ENCODE data around the gene DCST2.

DNA sequence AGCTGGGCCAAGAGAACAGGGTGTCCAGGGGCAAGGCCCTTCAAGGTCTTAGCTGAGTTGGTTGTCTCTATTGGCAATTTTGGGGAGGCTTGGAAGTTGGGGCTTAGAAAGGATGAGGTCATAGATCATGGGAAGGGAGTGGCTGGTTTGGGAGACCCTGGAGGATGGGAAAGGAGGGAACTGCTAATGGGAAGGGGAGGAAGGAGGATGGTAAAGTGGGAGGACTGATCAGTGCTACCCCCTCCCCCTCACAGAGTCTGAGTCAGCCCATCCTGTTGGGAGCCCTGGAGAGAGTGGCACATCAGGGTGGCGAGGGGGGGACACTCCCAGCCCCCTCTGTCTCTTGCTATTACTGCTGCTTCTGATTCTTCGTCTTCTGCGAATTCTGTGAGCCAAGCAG is 35.0 kb upstream of the DCST2 start:
- TF ChIP-seq, protein P1, sequence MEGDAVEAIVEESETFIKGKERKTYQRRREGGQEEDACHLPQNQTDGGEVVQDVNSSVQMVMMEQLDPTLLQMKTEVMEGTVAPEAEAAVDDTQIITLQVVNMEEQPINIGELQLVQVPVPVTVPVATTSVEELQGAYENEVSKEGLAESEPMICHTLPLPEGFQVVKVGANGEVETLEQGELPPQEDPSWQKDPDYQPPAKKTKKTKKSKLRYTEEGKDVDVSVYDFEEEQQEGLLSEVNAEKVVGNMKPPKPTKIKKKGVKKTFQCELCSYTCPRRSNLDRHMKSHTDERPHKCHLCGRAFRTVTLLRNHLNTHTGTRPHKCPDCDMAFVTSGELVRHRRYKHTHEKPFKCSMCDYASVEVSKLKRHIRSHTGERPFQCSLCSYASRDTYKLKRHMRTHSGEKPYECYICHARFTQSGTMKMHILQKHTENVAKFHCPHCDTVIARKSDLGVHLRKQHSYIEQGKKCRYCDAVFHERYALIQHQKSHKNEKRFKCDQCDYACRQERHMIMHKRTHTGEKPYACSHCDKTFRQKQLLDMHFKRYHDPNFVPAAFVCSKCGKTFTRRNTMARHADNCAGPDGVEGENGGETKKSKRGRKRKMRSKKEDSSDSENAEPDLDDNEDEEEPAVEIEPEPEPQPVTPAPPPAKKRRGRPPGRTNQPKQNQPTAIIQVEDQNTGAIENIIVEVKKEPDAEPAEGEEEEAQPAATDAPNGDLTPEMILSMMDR (IDR thresholded peaks at IDR 0.05; ENCODE audit: insufficient read depth, low read length), result no peak
- TF ChIP-seq SPI1 (IDR thresholded peaks at IDR 0.05; ENCODE audit: borderline replicate concordance, low read depth), result no peak
- TF ChIP-seq, protein P2, sequence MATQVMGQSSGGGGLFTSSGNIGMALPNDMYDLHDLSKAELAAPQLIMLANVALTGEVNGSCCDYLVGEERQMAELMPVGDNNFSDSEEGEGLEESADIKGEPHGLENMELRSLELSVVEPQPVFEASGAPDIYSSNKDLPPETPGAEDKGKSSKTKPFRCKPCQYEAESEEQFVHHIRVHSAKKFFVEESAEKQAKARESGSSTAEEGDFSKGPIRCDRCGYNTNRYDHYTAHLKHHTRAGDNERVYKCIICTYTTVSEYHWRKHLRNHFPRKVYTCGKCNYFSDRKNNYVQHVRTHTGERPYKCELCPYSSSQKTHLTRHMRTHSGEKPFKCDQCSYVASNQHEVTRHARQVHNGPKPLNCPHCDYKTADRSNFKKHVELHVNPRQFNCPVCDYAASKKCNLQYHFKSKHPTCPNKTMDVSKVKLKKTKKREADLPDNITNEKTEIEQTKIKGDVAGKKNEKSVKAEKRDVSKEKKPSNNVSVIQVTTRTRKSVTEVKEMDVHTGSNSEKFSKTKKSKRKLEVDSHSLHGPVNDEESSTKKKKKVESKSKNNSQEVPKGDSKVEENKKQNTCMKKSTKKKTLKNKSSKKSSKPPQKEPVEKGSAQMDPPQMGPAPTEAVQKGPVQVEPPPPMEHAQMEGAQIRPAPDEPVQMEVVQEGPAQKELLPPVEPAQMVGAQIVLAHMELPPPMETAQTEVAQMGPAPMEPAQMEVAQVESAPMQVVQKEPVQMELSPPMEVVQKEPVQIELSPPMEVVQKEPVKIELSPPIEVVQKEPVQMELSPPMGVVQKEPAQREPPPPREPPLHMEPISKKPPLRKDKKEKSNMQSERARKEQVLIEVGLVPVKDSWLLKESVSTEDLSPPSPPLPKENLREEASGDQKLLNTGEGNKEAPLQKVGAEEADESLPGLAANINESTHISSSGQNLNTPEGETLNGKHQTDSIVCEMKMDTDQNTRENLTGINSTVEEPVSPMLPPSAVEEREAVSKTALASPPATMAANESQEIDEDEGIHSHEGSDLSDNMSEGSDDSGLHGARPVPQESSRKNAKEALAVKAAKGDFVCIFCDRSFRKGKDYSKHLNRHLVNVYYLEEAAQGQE (IDR thresholded peaks at IDR 0.05; ENCODE audit: insufficient replicate concordance, low read depth), result no peak
- TF ChIP-seq POLR2AphosphoS5 (IDR thresholded peaks at IDR 0.05; ENCODE audit: low read depth), result no peak
